Activated T-cell treated with anti-CD3 and anti-CD28 coated beads, Interleukin-2, amount 50 U/mL, for 24 hours (primary cell): Measurements from ENCODE around the gene PARM1.

Experiments
- DNase-seq: peaks from one replicate; pipeline ENCODE4 v3.0.0-alpha.2; 2020
- H3K27ac Mint-ChIP-seq: 2 replicates; pipeline ENCODE4 v1.8.0; 2020; ENCODE audit warnings: mild to moderate bottlenecking, mixed read lengths
- H3K27me3 Mint-ChIP-seq: 2 replicates; pipeline ENCODE4 v1.8.0; 2020; ENCODE audit warnings: mixed read lengths
- H3K36me3 Mint-ChIP-seq: 2 replicates; pipeline ENCODE4 v1.8.0; 2020; ENCODE audit warnings: low read depth, mixed read lengths
- H3K4me1 Mint-ChIP-seq: 2 replicates; pipeline ENCODE4 v1.8.0; 2020; ENCODE audit warnings: low read depth, mixed read lengths
- H3K4me3 Mint-ChIP-seq: 2 replicates; pipeline ENCODE4 v1.8.0; 2020; ENCODE audit warnings: mild to moderate bottlenecking, moderate library complexity, mixed read lengths
- H3K9me3 Mint-ChIP-seq: 2 replicates; pipeline ENCODE4 v1.8.0; 2020; ENCODE audit warnings: mixed read lengths

Gene PARM1

GRCh38 chr4:74953647-74954046 is 20.7 kb downstream of the PARM1 start:
- H3K36me3 Mint-ChIP-seq, result no peaks in the 10 kb centered on the region
- H3K27ac Mint-ChIP-seq, result no peak overlapping the region
- H3K9me3 Mint-ChIP-seq, result no peaks in the 10 kb centered on the region
- DNase-seq, result no peak
- H3K27me3 Mint-ChIP-seq, result peaks cover 3% of the 10 kb centered on the region
- no peak overlapping the region for H3K4me3 Mint-ChIP-seq
- no peaks in the 10 kb centered on the region for H3K4me1 Mint-ChIP-seq

- no peaks in the 10 kb centered on the region for H3K4me1 Mint-ChIP-seq
- no peak overlapping the region for H3K27ac Mint-ChIP-seq
- peaks cover 3% of the 10 kb centered on the region for H3K27me3 Mint-ChIP-seq
- H3K9me3 Mint-ChIP-seq, result peaks cover 18% of the 10 kb centered on the region
- no peak for DNase-seq
- H3K36me3 Mint-ChIP-seq, result no peaks in the 10 kb centered on the region
- no peak overlapping the region for H3K4me3 Mint-ChIP-seq
Observed at GRCh38 chr4:74958881-74959280, 26.0 kb downstream of the PARM1 start.

- H3K9me3 Mint-ChIP-seq, result peaks cover 18% of the 10 kb centered on the region
- H3K4me3 Mint-ChIP-seq, result no peak overlapping the region
- no peaks in the 10 kb centered on the region for H3K36me3 Mint-ChIP-seq
- no peak overlapping the region for H3K27ac Mint-ChIP-seq
- H3K27me3 Mint-ChIP-seq, result peaks cover 3% of the 10 kb centered on the region
- H3K4me1 Mint-ChIP-seq, result no peaks in the 10 kb centered on the region
- DNase-seq, result no peak
Observed at GRCh38 chr4:74961230-74961629, 28.3 kb downstream of the PARM1 start.

- Mint-ChIP-seq H3K27me3 (peaks cover under 1% of the 10 kb centered on the region), H3K27ac (no peak overlapping the region), H3K4me3 (no peak overlapping the region), H3K9me3 (peaks cover 18% of the 10 kb centered on the region), H3K36me3 (no peaks in the 10 kb centered on the region), H3K4me1 (no peaks in the 10 kb centered on the region)
- no peak for DNase-seq
Observed at GRCh38 chr4:74962584-74962983, 29.7 kb downstream of the PARM1 start.

GRCh38 chr4:74964311-74964710 is 31.4 kb downstream of the PARM1 start:
- Mint-ChIP-seq H3K27me3 (no peaks in the 10 kb centered on the region), H3K27ac (no peak overlapping the region), H3K4me3 (no peak overlapping the region)

GRCh38 chr4:74967324-74967723 is 34.4 kb downstream of the PARM1 start:
- Mint-ChIP-seq H3K27ac (no peak overlapping the region), H3K4me1 (no peaks in the 10 kb centered on the region), H3K4me3 (no peak overlapping the region), H3K9me3 (peaks cover 4% of the 10 kb centered on the region), H3K27me3 (no peaks in the 10 kb centered on the region), H3K36me3 (no peaks in the 10 kb centered on the region)
- DNase-seq, result no peak

More at GRCh38 chr4:74964311-74964710, 31.4 kb downstream of the PARM1 start:
- peaks cover 18% of the 10 kb centered on the region for H3K9me3 Mint-ChIP-seq
- H3K4me1 Mint-ChIP-seq, result no peaks in the 10 kb centered on the region
- H3K36me3 Mint-ChIP-seq, result no peaks in the 10 kb centered on the region
- no peak for DNase-seq

GRCh38 chr4:74968456-74969164 is 35.7 kb downstream of the PARM1 start:
- Mint-ChIP-seq H3K4me1 (no peaks in the 10 kb centered on the region), H3K9me3 (no peaks in the 10 kb centered on the region), H3K27me3 (no peaks in the 10 kb centered on the region), H3K36me3 (no peaks in the 10 kb centered on the region), H3K27ac (no peak overlapping the region), H3K4me3 (no peak overlapping the region)
- DNase-seq, result no peak

GRCh38 chr4:74969507-74970474 is 36.9 kb downstream of the PARM1 start:
- H3K27ac Mint-ChIP-seq, result no peak overlapping the region
- DNase-seq, result no peak
- H3K4me3 Mint-ChIP-seq, result no peak overlapping the region
- H3K9me3 Mint-ChIP-seq, result no peaks in the 10 kb centered on the region
- no peaks in the 10 kb centered on the region for H3K27me3 Mint-ChIP-seq
- no peaks in the 10 kb centered on the region for H3K36me3 Mint-ChIP-seq
- no peaks in the 10 kb centered on the region for H3K4me1 Mint-ChIP-seq

GRCh38 chr4:74970577-74970976 is 37.7 kb downstream of the PARM1 start:
- no peaks in the 10 kb centered on the region for H3K4me1 Mint-ChIP-seq
- no peaks in the 10 kb centered on the region for H3K36me3 Mint-ChIP-seq
- H3K4me3 Mint-ChIP-seq, result no peak overlapping the region
- no peaks in the 10 kb centered on the region for H3K27me3 Mint-ChIP-seq
- no peaks in the 10 kb centered on the region for H3K9me3 Mint-ChIP-seq
- no peak overlapping the region for H3K27ac Mint-ChIP-seq
- DNase-seq, result no peak

GRCh38 chr4:74971862-74972261 is 38.9 kb downstream of the PARM1 start:
- H3K4me1 Mint-ChIP-seq, result no peaks in the 10 kb centered on the region
- H3K36me3 Mint-ChIP-seq, result no peaks in the 10 kb centered on the region
- H3K27ac Mint-ChIP-seq, result no peak overlapping the region
- no peak overlapping the region for H3K4me3 Mint-ChIP-seq
- DNase-seq, result no peak
- no peaks in the 10 kb centered on the region for H3K27me3 Mint-ChIP-seq
- H3K9me3 Mint-ChIP-seq, result no peaks in the 10 kb centered on the region

- Mint-ChIP-seq H3K4me3 (no peak overlapping the region), H3K27me3 (no peaks in the 10 kb centered on the region), H3K36me3 (no peaks in the 10 kb centered on the region), H3K27ac (no peak overlapping the region), H3K9me3 (peaks cover 18% of the 10 kb centered on the region), H3K4me1 (no peaks in the 10 kb centered on the region)
- no peak for DNase-seq
Observed at GRCh38 chr4:74975082-74975481, 42.2 kb downstream of the PARM1 start.

GRCh38 chr4:74975848-74976824 is 43.2 kb downstream of the PARM1 start:
- no peak for DNase-seq
- H3K36me3 Mint-ChIP-seq, result no peaks in the 10 kb centered on the region
- H3K9me3 Mint-ChIP-seq, result peaks cover 18% of the 10 kb centered on the region
- H3K27ac Mint-ChIP-seq, result no peak overlapping the region
- no peak overlapping the region for H3K4me3 Mint-ChIP-seq
- no peaks in the 10 kb centered on the region for H3K4me1 Mint-ChIP-seq
- H3K27me3 Mint-ChIP-seq, result no peaks in the 10 kb centered on the region

- Mint-ChIP-seq H3K9me3 (peaks cover 14% of the 10 kb centered on the region), H3K27ac (no peak overlapping the region), H3K4me1 (no peaks in the 10 kb centered on the region), H3K4me3 (no peak overlapping the region), H3K27me3 (no peaks in the 10 kb centered on the region), H3K36me3 (no peaks in the 10 kb centered on the region)
- DNase-seq, result no peak
Observed at GRCh38 chr4:74982546-74983252, 49.8 kb downstream of the PARM1 start.

GRCh38 chr4:74983253-74983635 is 50.3 kb downstream of the PARM1 start:
- no peak for DNase-seq
- Mint-ChIP-seq H3K4me1 (no peaks in the 10 kb centered on the region), H3K4me3 (no peak overlapping the region), H3K27ac (no peak overlapping the region), H3K27me3 (no peaks in the 10 kb centered on the region), H3K9me3 (peaks cover 11% of the 10 kb centered on the region), H3K36me3 (no peaks in the 10 kb centered on the region)
